NCI-H69 (cell line): ENCODE measurements around the gene SLC17A2.

ENCODE experiments used
- DNase-seq: peaks from one replicate; lab custom pipeline; 2025; lab: John Stamatoyannopoulos, UW

SLC17A2 gene

GRCh38 chr6:25919657-25920056, 10.8 kb downstream of the SLC17A2 start:
- no peak for DNase-seq

GRCh38 chr6:25918083-25918683, 12.3 kb downstream of the SLC17A2 start:
- no peak for DNase-seq

- DNase-seq, result no peak
Observed at GRCh38 chr6:25916789-25917490, 13.6 kb downstream of the SLC17A2 start.

GRCh38 chr6:25916330-25916729, 14.2 kb downstream of the SLC17A2 start:
- DNase-seq, result no peak

GRCh38 chr6:25913741-25914140, 16.8 kb downstream of the SLC17A2 start:
- no peak for DNase-seq

- no peak for DNase-seq
Observed at GRCh38 chr6:25911351-25911750, 19.1 kb downstream of the SLC17A2 start.

- DNase-seq, result no peak
Observed at GRCh38 chr6:25907475-25908014, 22.9 kb downstream of the SLC17A2 start.

- DNase-seq, result no peak
Observed at GRCh38 chr6:25903467-25904099, 26.9 kb downstream of the SLC17A2 start.

GRCh38 chr6:25902071-25902470, 28.4 kb downstream of the SLC17A2 start:
- DNase-seq, result no peak

GRCh38 chr6:25900843-25901242, 29.6 kb downstream of the SLC17A2 start:
- no peak for DNase-seq

- no peak for DNase-seq
Observed at GRCh38 chr6:25899580-25900408, 30.7 kb downstream of the SLC17A2 start.

- DNase-seq, result no peak
Observed at GRCh38 chr6:25899123-25899522, 31.4 kb downstream of the SLC17A2 start.

- no peak for DNase-seq
Observed at GRCh38 chr6:25898289-25898977, 32.1 kb downstream of the SLC17A2 start.

- DNase-seq, result no peak
Observed at GRCh38 chr6:25896252-25896651, 34.2 kb downstream of the SLC17A2 start.

GRCh38 chr6:25895771-25896170, 34.7 kb downstream of the SLC17A2 start:
- no peak for DNase-seq

- no peak for DNase-seq
Observed at GRCh38 chr6:25893778-25894177, 36.7 kb downstream of the SLC17A2 start.

- DNase-seq, result no peak
Observed at GRCh38 chr6:25892877-25893276, 37.6 kb downstream of the SLC17A2 start.

- DNase-seq, result peak; percentile 67
Observed at GRCh38 chr6:25889877-25890853, 40.3 kb downstream of the SLC17A2 start.

- DNase-seq, result no peak
Observed at GRCh38 chr6:25888626-25889025, 41.9 kb downstream of the SLC17A2 start.

GRCh38 chr6:25886066-25886465, 44.4 kb downstream of the SLC17A2 start:
- DNase-seq, result no peak
